Stimulated activated naive CD4-positive, alpha-beta T cell (primary cell): Measurements from ENCODE around the gene STARD3NL.
"Not testable (repeated sequence)": the region's sequence is repeated elsewhere in the genome, so short reads cannot be mapped to it uniquely, and the experiment has no call there.

Experiments
- DNase-seq, 6 experiments: peaks; one replicate each; lab custom pipeline; 2025; lab: John Stamatoyannopoulos, UW

STARD3NL gene, protein sequence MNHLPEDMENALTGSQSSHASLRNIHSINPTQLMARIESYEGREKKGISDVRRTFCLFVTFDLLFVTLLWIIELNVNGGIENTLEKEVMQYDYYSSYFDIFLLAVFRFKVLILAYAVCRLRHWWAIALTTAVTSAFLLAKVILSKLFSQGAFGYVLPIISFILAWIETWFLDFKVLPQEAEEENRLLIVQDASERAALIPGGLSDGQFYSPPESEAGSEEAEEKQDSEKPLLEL

DNA sequence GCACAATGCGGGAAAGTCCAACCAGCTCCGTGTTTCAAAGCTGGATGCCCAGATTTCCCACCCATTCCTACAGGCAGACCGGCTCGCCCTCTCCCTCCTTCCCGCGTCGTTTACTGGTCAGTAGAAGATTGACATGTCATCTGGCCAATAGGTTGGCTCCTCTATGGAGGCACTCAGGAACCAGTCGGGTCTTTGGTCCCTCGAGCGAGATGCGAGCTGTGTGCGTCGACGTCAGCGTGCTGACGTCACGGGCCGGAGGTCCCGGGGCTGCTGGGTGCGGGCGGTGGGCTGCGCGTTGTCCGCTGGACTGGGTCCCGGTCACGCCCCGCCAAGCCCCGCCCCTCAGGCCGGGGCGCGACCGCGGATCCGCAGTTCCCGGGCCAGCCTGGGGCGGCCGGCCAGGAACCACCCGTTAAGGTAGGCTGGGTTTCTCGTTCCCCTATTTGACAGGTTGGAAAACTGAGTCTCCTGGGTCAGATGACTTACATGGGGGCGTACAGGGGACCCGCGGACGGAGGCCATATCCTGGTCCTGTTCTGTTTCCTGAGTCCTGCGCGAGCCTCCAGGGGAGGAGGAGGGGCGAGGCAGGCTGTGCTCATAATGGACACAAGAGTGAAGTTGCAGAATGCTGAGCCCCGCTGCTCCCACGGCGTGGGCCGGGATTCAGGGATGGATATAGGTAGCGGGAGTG is at the start of gene STARD3NL:
TSS of gene STARD3NL (plus strand) at position 242 of the 691 bp plus-strand sequence. CDS start 29,260 bp downstream, outside the sequence.
- DNase-seq: peak; percentile 74 to 90 (median 88)

DNA sequence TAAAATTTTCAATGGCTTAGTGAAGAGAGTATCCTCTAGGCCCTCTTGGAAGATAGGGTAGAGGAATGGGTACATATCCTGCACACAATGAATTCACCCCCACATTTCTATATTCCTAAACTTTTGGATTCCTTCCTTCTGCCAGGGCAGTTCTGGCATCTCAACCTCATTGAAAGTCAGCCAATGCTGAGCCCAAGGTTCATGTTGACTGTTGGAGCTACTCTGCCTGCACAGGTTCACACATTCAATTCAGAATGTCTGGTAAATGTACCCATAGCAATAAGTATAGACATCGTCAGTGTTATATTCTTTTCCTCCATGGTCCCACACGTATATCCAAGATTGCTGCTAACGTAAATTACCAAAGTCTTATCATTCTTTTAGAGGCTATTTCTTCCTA is 48.9 kb upstream of the STARD3NL start:
- no peak for DNase-seq

DNA sequence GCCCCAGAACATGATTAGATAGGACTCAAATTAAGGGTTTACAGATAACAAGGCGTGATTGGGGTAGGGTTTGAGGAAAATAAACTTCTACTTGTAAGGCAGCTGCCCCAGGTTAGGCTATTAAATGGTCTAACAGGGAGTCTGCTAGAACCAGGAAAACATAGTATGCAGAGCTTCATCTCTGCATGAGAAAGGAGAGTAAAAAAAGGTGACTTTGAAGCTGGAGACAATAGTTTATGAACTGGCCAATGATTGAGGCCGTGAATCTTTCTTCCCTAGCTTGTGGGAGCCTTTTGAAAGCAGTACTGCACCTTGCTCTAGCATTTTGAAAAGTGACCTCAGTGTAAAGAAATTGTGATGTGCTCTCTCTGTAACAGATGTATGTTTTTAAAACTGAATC is 48.5 kb upstream of the STARD3NL start:
- no peak for DNase-seq

DNA sequence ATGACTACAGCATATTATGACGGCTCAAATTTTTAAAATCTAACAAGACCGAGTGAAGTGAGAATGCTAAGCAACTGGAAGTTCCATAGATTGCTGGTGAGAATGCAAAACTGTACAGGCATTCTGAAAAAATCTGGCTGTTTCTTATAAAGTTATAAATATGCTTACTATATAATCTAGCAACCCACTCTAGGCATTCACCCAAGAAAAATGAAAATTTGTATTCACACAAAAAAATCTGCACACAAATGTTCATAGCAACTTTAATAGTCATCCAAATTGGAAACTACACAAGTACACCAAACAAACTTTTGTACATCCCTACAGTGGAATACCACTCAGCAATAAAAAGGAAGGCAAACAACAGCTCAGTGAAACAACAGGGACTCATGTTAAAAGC is 39.9 kb upstream of the STARD3NL start:
- DNase-seq: no peak

DNA sequence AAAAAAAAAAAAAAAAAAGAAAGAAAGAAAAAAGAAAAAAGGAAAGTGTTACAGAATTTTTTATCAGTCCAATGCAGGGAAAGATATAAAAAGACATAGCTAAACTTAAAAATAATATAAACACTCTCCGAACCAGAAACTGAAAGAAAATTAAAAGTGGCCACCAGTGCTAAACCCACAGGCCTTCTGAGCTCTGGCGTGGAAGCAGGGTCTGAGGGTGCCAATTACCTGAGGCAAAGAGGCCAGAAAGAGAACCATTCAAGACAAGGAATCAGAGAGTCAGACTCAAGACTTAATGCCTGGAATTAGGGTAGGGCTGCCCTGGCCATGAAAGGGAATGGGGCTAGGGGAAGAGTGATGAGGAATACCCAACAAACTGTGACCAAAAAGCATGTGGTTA is 36.9 kb upstream of the STARD3NL start:
- DNase-seq: no peak

DNA sequence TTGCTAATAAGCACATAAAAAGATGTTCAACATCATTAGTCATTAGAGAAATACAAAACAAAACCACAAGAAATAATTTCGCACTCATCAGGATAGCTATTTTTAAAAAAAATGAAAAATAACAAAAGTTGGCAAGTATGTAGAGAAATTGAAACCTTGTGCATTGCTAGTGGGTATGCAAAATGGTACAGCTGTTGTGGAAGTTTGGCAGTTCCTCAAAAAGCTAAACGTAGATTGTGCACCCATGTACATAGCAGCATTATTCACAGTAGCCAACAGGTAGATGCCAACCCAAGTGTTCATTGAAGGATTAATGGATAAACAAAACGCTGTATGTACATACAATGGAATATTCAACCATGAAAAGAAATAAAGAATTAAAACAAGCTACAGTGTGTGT is 35.3 kb upstream of the STARD3NL start:
- DNase-seq: no peak

DNA sequence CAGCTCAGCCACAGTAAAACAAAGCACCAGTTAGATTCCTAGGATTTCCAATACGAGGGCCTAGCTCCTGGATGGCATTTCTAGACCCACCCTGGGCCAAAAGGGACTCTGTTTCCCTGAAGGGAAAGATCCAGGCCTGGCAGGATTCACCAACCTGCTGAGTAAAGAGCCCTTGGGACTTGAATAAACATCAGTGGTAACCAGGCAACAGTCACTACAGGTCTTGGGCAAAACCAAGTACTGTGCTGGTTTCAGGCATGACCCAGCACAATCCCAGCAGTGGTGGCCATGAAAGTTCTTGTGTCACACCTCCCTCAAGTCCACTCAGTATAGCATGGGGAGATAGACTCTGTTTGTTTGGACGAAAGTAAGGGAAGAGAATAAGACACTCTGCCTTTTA is 31.0 kb upstream of the STARD3NL start:
- DNase-seq: no peak

DNA sequence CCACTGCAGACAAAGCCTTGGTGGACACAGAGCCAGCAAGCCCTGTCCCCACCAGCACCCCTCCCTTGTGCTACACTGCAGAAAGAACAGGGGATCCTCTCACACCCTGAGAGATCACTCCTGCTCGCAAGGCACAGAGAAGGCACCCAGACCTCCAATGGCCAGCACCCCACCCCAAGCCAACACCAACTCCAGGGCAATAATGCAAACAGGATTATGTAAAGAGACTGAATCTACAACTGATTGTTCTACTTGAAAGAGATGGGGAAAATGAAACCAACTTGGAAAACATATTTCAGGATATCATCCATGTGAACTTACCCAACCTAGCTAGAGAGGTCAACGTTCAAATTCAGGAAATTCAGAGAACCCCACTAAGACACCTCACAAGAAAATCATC is 26.5 kb upstream of the STARD3NL start:
- DNase-seq: no peak

DNA sequence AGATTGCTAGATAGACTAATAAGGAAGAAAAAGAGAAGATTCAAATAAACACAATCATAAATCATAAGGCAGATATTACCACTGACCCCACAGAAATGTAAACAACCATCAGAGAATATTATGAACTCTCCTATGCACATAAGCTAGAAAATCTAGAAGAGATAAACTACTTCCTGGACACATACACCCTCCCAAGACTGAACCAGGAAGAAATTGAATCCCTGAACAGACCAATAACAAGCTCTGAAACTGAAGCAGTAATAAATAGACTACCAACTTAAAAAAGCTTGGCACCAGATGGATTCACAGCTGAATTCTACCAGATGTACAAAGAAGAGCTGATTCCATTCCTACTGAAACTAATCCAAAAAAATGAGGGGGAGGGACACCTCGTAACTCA is 24.5 kb upstream of the STARD3NL start:
- DNase-seq: no peak

DNA sequence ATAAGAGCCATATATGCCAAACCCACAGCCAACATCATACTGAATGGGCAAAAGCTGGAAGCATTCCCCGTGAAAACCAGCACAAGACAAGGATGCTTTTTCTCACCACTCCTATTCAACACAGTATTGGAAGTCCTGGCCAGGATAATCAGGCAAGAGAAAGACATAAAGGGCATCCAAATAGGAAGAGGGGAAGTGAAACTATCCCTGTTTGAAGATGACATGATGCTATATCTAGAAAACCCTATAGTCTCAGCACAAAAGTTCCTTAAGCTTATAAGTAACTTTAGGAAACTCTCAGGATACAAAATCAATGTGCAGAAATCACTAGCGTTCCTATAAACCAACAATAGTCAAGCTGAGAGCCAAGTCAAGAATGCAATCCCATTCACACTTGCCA is 23.8 kb upstream of the STARD3NL start:
- no peak for DNase-seq

DNA sequence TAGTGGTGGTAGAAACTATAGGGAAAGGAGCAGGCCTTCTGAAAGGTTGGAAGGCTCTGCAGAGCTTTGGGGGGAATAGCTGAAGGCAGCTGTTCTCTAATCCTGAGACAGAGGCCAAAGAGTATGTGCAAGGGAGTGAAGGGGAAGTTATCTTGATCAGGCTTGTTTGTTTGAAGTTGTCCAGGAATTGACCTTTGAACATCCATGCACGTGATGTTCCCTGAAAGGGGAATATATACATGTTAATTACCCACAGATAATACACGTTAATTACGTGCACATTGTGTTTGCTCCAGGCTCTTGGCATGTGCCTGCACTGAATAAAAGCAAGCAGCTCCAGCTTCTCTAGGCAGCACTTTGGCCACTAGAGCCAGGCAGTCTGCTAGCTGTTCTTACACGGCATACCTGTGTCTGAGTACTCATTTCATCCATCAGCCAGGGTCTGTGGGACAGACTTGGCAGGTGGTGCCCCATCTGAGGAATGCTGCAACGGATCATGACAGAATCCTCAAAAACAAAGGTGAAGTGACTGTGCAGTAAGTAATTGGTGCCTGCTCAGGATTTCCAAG is 18.0 kb upstream of the STARD3NL start:
- no peak for DNase-seq

DNA sequence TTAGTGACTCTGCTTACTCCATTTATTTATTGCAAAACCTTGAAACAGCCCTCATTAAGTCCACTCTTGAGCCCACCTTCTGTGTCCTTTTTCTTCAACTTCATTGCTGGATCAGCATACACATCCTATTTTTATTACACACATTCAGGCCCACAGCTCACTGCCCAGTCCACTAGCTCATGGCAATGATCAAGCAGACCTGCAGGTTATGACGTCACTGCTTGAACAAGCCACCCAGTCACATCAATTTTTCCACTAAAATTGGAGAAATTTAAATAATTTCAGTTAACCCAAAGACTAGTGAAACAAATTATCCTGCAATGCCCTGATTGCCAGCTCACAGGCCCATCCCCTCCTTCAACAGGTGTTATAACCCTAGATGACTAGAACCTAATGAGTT is 16.0 kb upstream of the STARD3NL start:
- DNase-seq: no peak

DNA sequence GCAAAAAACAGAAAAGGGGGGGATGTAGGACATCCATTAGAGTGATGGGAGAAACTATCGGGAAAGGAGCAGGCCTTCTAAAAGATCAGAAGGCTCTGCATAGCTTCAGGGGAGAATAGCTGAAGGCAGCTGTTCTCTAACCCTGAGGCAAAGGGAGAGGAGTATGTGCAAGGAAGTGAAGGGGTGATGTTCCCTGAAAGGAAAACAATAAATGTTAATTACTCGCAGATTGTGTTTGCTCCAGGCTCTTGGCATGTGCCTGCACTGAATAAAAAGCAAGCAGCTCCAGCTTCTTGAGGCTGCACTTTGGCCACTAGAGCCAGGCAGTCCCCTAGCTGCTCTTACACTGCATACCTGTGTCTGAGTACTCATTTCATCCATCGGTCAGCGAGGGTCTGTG is 14.4 kb upstream of the STARD3NL start:
- no peak for DNase-seq

DNA sequence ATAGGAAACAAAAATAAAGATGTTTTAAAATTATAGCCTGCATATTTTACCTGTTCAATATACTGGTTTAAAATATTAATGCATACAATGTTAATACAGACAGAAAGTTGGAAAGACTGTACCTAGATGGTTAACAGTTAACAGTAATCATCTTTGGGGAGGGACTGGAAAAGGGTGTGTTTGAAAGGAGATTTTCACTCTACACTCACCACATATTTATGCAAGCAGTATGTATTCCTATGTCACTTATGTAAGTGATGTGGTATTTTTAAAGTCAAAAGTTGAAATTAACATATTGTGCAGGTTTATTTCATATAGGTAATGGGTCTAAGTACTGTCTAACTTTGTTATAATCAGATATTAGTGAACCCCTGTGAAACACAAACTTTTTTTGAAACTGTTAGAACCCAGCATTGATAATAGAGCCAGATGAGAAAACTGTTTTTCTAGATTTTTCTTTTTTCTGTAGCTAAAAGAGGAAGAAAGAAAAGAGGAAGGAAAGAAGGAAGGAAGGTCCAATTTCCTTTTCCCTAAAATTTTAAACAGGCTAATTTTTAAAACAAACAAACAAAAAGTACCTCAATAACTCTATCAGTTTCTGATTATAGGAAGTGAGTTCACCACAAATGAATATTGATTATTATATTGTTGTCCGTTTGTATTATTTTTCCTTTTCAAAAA is 9.0 kb upstream of the STARD3NL start:
- DNase-seq: no peak

DNA sequence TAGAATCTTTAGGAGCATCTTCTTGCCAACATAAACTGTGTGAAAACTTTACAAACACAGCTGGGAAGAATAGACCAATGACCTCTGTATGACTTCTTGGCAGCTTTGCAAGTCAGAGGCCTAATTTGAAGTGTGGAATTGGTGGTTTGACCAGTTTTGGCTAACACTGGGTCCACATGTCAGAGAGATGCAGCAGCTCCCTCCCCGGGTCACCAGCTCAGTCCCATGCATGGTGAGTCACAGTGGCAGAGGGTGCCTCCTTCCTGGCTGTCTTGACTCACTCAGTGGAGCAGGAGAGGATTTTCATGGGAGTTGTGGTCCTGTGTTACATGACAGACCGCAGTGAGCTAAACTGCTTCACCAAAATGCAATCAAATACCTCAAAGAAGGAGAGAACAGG is 8.2 kb upstream of the STARD3NL start:
- DNase-seq: no peak

DNA sequence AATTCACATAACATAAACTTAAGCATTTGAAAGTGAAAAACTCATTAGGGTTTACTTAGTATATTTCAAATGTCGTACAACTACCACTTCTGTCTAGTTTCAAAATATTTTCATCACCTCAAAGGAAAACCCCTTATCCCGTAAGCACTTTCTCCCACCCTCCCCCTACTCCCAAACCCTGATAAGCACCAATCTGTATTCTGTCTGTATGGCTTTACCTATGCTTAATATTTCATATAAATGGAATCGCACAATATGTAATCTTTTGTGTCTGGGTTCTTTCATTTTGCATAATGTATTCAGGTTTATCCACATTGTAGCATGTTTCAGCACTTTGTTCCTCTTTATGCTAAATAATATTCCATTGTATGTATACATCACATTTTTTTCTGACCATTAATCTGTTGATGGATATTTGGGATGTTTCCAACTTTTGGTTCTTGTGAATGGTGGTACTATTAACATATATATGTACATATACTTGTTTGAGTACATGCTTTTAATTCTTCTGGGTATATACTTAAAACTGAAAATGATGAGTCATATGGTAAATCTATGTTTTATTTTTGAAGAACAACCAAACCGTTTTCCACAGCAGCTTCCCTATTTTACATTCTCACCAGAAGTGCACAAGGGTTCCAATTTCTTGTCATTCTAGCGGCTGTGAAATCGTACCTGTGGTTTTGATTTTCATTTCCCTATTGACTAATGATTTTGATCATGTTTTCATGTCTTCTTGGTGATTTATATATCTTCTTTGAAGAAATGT is 6.2 kb upstream of the STARD3NL start:
- no peak for DNase-seq

DNA sequence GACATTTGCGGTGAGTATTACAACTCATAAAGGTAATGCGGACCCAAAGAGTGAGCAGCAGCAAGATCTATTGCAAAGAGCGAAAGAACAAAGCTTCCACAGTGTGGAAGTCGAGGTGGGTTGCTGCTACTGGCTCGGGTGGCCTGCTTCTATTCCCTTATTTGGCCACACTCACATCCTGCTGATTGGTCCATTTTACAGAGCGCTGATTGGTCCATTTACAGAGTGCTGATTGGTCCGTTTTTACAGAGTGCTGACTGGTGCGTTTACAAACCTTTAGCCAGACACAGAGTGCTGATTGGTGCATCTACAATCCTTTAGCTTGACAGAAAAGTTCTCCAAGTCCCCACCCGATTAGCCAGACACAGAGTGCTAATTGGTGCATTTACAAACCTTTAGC is 2.5 kb upstream of the STARD3NL start:
- not testable (repeated sequence) for DNase-seq

DNA sequence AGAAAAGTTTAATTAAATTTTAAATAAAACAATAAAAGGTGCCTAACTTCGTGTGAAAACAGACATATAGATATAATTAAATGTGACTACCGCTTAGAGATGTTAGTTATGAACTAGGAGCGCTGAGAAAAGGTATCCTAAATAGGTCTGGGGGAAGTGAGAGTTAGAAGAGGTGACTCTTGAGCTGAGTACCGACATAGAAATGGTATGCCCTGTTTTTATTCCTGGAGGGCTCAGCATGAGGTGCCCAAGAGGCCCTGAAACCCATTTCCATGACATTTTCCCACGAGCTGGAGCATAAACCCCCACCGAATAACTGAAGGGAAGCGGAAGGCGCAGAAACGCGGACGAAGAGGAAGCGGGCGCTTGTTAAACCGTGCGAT is 433 bp upstream of the STARD3NL start:
- no peak for DNase-seq

DNA sequence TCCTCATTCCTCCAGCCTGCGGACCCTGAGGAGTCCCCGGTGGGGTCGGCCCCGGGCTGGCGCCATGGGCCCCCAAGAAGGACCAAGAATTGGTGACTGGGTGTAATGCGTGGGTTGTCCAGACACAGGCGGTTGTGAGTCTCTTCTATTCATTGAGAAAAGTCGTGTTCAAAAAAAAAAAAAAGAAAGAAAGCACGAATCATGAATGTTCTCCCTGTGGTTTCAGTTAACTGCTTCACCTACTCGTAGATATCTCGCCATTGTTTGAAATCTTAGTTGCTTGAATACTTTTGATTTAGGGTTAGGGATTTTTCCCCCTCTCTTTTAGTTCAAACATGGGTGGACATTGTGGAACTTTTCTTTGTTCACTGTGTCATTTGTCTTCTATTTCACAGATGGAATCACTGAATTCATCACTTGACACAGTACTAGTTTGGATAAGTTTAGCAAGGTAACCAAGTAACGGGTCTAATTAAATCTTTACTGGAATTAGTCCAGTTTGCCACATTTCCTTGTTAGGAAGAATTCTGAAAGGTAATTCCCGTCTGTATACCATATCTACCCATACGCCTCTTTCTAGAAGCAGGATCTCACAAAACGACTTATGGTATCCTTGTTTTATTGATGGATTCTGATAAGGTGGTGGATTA is 775 bp downstream of the STARD3NL start:
- DNase-seq: peak in 5 of 6 experiments; percentile 8 to 73 (median 42)

DNA sequence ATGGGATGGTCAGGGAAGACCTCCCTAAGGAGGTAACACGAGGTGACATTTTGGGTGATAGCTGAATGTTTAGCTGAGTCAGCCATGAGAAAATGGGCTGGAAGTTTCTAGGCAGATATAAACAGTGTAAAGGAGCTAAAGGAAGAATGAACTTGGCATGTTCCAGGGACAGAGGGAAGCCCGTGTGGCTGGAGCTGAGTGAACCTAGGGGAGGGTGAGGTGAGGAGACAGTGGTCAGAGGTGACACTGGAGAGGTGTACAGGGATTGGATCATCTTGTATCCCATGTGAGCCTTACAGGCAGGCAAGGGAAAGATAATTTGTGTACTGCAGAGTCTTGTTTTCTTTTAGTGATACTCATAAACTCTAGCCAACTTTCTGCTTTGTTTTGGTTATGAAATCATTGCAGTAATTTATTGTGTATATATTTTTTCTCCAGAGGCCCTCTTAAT is 1.8 kb downstream of the STARD3NL start:
- no peak for DNase-seq

DNA sequence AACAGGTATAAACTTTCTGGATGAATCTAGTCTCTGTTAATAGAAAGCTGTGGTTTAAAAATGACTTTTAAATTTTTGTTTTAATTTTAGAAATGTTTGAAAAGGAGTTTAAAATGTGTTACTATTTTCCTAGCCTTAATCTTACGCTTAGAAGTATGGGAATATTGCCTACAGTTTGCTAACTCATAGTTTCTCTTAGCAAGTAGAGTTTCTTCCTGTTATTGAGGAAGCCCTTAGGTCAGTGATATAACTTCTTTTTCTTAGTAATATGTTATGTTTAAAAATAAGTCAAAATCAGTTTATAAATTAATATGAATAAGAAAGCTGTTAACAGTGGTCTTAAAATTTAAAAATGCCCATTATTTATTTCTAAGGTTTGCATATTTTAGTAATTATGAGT is 3.1 kb downstream of the STARD3NL start:
- no peak for DNase-seq

DNA sequence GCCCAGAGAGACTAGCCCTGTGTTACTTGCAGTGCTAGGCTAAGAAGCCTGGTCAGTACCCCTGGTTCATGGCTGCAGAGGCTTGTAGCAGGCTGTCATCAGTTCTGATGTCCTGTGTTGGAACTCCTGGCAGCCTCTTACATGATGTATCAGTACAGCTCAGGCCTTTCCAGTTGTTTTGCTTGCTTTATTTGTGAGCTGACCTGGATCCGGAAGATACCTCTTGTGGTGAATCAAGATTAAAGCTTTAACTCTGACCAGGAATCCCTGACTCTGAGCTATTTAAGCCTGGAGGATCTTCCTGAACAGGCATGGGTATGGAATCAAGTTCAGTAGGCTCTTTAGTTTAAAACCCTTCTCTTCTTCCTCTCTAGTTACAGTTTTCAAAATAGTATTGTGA is 4.4 kb downstream of the STARD3NL start:
- no peak for DNase-seq
